GM12892 (cell line): ENCODE results near the gene HK1.

Experiments
- POLR2A ChIP-seq: IDR thresholded peaks from 2 replicates; pipeline ENCODE4 v1.6.1; 2011; ENCODE audit warnings: low read depth, low read length, control low read depth
- POLR2AphosphoS5 ChIP-seq: IDR thresholded peaks from 2 replicates; pipeline ENCODE4 v1.6.1; 2011; ENCODE audit warnings: low read depth, low read length, control low read depth
- TAF1 ChIP-seq: IDR thresholded peaks from 2 replicates; pipeline ENCODE4 v1.6.1; 2011; ENCODE audit warnings: low read depth, mild to moderate bottlenecking, control low read depth, low read length, borderline replicate concordance

DNA sequence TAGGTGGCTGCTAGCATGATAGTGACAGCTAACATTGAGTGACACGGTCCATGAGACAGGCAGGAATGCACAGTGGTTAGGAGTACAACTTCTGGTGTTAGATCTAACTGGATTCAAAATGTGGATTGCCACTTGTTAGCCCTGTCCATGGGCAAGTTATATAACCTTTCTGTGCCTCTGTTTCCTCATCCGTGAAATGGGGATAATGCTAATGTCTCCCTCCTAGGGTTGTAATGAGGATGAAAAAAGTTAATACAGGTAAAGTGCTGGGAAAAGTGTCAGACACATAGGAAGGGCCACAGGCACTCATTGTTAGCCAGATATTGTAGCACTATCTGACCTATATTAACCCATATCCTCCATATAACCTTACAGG is 96.6 kb downstream of the HK1 start:
- TF ChIP-seq TAF1 = no peak
- TF ChIP-seq POLR2A = no peak
- no peak for TF ChIP-seq POLR2AphosphoS5
